Raji (cell line): Measurements from ENCODE around the gene ZNHIT1.

Experiments used
- POLR2A ChIP-seq: IDR thresholded peaks from 2 replicates; pipeline ENCODE4 v1.6.1; 2011; ENCODE audit warnings: low read depth, low read length, control low read depth; ENCODE audit not compliant: insufficient read depth

ZNHIT1 gene

DNA sequence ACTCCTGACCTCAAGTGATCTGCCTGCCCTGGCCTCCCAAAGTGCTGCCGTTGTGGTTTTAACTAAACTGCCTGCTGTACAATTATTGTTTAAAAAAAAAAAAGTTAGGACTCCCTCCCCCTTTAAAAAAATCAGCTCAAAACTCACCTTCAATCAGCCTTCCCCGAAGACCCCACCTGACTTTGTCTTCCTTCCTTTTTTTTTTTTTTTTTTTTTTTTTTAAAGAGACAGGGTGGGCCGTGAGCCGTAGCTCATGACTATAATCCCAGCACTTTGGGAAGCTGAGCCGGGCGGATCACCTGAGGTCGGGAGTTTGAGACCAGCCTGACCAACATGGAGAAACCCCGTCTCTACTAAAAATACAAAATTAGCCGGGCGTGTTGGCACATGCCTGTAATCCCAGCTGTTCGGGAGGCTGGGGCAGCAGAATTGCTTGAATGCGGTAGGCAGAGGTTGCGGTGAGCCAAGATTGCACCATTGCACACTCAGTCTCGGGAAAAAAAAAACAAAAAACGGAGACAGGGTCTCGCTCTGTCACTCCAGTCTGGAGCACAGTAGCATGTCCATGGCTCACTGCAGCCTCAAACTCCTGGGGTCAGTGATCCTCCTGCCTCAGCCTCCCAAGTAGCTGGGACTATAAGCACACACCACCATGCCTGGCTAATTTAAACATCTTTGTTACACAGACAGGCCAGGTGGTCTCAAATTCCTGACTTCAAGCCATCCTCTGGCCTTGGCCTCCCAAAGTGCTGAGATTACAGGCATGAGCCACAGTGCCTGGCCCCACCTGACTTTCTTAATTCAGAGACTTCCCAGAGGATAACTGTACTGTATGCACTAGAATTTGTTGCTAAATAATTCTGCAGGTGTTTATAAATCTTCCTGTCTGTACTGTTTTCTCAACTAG lies 23.7 kb downstream of the ZNHIT1 start:
- no peak for TF ChIP-seq POLR2A

GRCh38 chr7:101243646-101244374 lies 25.8 kb downstream of the ZNHIT1 start:
- TF ChIP-seq POLR2A, result no peak

DNA sequence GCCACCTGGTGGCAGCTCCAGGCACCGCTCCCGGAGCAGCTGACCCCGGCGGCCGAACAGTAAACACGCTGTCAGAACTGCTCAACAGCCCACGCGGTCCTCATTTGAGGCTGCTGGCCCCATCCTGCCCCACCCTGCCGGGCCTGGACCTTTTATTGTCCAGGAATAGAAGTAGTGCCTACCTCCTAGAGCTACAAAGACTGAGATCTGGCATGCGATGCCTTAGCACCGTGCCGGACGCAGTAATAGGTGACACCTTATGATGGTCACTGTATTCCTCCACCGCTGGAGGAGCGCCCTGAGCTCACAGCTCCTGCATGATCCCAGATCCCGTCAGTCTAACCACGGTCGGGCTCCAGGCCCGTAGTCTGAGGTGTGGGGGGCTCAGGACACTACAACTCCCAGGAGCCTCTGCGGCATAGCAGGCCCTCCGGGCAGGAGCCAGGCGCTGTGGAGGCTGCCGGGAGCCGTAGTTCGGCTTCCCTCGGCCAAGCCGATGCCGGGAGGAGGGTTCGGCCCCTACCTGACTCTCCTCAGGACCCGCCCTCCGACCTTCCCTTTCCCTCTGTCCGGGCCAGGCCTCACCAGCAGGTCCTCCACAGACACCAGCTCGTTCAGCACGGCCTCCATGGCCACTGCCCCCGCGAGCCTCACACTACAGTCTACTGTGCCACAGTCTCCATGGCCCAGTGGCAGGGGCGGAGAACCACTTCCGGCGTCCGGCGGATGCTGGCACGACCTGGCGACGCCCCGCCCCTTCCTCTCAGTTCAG lies 26.6 kb downstream of the ZNHIT1 start, which contains the start of gene FIS1:
Gene FIS1 (minus strand): TSS at position 707 of the 772 bp plus-strand sequence. CDS start 77 bp downstream, at position 630.
- peak; percentile 82 for TF ChIP-seq POLR2A

- TF ChIP-seq POLR2A, result peak; percentile 52
These were observed 27.2 kb downstream of the ZNHIT1 start for GRCh38 chr7:101245147-101245668.

DNA sequence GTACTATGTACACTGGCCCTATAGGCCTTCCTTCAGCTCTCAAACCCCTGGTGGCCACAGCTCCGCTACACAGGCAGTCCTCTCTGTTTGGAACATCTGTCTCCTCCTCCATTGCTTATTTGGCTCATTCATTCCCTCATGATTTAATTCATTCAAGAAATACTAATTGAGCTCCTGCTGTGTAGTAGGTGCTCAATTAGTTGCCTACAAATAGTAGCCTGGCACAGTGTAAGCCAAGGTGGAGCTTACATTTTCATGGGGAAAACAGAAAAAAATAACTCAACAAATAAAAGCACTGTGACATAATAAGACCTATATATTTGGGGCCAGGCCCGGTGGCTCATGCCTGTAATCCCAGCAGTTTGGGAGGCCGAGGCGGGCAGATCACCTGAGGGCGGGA lies 30.3 kb downstream of the ZNHIT1 start:
- no peak for TF ChIP-seq POLR2A

- TF ChIP-seq POLR2A, result no peak
These were observed 32.4 kb downstream of the ZNHIT1 start for GRCh38 chr7:101250324-101250723.

DNA sequence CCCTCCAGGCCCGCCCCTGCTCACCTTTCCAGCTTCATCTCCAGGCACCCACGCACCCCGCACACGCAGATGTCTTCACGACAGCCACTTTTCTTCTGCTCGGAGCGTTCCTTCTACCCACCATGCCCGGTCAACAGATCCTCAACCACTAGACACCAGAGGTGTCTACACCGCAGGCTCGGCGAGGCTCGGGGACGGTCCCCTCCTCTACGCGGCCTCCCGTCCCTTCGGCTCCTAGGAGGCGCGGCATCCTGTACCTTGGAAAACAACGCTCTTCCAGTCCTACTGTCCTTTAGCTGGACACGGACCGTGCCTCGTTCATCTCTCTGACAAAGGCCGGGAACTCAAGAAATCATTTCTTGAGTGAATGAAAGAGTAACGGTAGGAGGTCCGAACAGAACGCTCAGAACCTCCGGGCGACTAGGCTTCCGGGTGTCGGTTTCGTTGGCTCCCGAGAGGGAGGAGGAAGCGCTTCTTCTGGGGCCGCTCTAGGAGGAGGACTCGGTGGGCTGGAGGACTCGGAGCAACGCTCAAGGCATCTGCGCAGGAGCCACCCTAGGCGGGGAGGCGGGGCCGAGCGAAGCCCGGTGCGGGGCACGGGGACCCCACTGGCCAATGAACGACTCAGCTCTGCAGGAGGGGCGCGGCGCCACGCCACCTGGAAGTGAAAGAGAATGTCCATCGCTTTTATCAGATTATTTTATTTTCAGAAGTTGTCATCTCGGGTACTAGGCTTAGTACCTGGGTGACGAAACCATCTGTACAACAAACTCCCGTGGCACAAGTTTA lies 34.1 kb downstream of the ZNHIT1 start:
- TF ChIP-seq POLR2A, result peak; percentile 82

- no peak for TF ChIP-seq POLR2A
These were observed 37.8 kb downstream of the ZNHIT1 start for GRCh38 chr7:101255796-101256195.

DNA sequence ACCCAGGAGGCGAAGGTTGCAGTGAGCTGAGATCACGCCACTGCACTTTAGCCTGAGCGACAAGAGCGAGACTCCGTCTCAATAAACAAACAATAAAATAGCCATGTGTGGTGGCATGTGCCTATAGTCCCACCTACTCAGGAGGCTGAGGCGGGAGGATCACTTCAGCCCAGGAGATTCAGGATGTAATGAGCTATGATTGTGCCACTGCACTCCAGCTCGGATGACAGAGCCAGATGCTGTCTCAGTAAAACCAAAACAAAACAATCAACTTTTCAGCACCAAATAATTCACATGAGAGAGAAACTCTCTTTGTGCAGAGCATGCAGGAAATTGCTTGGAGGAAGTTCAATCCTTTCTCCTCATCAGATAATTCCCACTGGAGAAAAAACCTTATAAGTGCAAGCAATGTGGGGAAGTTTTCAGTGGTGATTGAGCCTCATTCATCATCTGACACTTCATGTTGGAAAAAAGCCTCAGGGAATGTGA lies 40.3 kb downstream of the ZNHIT1 start:
- no peak for TF ChIP-seq POLR2A

- no peak for TF ChIP-seq POLR2A
These were observed 47.9 kb downstream of the ZNHIT1 start for GRCh38 chr7:101265622-101266516.

- TF ChIP-seq POLR2A, result no peak
These were observed 51.7 kb downstream of the ZNHIT1 start for GRCh38 chr7:101269664-101270063.

DNA sequence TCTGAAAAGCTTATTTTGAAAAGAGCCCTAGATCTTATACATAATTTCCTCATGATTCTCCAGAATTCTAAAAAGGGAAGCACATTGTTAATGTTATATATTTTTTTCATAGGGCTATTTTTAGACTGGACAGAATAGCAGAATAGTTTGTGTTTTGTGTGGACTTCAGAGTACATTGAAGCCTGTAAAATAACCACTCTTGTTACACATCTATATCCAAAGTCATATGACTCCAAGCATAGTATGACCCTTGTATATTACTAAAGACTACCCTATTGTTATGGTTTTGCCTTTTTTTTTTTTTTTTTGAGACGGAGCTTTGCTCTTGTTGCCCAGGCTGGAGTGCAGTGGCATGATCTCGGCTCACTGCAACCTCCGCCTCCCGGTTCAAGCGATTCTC lies 53.1 kb downstream of the ZNHIT1 start:
- TF ChIP-seq POLR2A, result no peak

- TF ChIP-seq POLR2A, result no peak
These were observed 55.2 kb downstream of the ZNHIT1 start for GRCh38 chr7:101273206-101273605.
